GM18868 (cell line): ENCODE results near the gene BMP5.
"Not testable (repeated sequence)": the region's sequence is repeated elsewhere in the genome, so short reads cannot be mapped to it uniquely, and the experiment has no call there.

Source experiments
- ATAC-seq: cut with Tn5 transposase; IDR thresholded peaks from one replicate; pipeline ENCODE4 v1.9.1; 2021; ENCODE audit warnings: mild to moderate bottlenecking, moderate library complexity; ENCODE audit not compliant: unreplicated experiment

Gene BMP5

DNA sequence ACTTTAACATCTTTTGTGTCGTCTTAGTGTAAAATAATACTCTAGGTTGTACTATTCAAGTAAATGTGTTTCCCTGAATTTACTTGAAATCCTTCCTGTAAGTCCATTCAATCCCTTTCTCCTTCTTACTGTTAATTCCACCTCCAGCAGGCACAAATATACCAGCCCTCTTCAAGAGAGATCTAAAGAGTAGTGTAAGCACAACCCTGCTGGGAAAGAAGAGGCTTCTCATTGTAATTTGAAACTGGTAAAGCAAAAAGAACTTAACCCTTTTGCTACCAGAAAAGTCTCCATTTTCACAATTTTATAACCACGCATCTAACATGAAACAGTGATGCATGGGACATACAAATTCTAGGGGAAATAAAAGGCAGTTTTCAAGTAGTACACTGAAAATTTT lies at the start of gene BMP5:
BMP5 (minus strand) TSS at position 191 of the 400 bp plus-strand sequence. CDS start 725 bp downstream, outside the sequence.
- no peak for ATAC-seq

DNA sequence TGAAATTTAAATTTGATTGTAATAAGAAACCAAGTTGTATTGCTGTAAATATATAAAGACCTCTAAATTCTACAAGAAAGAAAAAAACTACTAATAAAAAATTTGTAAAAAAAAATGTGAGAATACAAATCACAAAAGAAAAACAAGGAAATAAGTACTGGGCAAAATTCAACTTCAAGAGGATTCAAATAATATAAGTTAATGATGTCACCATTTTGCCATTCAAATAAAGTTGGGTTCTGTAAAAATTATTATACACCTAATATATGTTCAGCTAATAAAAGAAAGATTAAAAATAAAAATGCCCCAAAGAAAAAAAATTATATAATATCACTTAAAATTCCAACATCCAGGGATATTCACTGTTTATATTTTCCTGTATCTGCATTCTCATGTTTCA lies 47.0 kb upstream of the BMP5 start:
- no peak for ATAC-seq

DNA sequence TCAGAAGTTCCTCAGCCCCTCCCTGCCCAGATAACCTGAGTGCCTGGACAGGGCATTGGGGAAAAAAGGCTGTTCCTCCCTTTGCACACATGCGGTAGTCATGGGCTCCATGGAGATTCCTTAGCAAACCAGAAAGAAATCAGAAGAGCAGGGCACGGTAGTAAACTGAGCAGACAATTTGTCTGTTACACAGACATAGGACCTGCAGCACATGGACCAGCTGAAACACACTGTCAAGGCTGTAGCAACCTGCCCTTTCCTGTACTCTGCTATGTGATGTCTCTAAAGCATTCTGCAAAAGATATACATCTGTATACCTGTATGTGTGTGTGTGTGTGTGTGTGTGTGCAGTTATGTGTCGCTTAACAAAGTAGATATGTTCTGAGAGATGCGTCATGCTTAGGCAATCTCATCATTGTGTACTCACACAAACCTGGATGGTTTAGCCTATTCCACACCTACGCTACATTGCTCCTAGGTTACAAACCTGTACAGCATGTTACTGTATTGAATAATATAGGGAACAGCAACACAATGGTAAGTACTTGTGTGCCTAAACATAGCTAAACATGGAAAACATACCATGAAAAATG lies 44.4 kb upstream of the BMP5 start:
- no peak for ATAC-seq

DNA sequence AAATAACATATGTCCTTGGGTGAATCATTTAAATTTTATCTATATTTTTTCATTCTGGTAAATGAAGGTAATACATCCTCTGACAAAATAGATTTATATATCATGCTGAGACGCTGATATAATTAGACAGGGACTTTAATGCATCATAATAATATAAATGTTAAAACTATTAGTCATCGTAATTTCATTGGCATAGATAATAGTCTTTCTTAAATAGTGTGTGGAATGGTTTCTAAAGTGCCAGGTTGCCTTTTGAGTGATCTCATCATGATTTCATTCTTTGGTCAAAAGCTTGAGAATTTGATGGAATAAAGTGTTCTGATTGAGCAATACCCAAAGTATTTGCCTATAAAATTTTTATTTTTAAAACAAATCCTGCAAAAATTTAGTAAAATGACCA lies 43.2 kb upstream of the BMP5 start:
- ATAC-seq, result no peak

DNA sequence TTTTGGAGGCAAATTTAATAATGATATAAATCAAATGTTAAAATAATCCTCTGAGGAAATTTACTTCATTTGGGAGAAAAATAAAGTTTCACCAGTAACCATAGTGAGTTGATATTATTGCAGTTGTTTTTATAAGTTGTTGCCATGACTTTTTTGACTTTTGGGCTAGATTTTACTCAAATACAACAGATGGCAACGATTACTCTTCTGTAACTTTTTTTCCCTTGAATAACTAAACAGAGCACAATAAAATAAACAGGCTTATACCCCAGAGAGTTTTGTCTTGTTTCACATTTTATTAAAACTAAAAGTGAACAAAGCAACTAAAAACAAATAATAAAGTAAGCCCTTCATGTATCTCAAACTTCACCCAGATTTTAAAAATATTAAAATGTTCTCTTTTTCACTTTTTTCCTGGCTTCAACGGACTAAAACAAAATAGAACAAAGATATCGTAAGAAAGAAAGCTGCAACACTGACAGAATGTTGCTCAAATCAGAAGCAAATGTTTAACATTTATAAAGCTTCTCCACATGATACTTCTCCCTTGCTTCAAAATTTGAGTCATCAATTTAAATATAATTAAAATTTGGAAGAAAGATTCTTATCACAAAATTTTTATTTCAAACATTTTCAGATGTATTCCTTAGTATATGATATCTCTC lies 42.5 kb upstream of the BMP5 start:
- ATAC-seq, result no peak

DNA sequence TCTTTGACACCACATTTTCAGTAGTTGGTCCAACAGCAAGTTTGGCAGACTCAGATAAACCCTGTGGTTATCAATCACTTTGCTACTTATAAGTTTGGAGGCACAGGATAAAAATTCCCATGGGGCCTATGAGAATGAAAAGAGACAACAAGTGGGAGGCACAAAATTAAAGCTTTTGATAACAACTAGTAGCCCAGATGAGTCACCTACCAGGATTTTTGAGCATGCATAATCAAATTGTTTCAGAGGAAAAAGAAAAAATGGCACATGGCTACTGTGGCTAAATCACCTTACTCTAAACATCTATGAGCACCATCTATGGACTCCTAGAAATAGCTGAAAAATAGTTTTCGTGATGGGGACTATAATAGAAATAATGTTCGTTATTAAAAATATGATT lies 40.8 kb upstream of the BMP5 start:
- ATAC-seq, result no peak

DNA sequence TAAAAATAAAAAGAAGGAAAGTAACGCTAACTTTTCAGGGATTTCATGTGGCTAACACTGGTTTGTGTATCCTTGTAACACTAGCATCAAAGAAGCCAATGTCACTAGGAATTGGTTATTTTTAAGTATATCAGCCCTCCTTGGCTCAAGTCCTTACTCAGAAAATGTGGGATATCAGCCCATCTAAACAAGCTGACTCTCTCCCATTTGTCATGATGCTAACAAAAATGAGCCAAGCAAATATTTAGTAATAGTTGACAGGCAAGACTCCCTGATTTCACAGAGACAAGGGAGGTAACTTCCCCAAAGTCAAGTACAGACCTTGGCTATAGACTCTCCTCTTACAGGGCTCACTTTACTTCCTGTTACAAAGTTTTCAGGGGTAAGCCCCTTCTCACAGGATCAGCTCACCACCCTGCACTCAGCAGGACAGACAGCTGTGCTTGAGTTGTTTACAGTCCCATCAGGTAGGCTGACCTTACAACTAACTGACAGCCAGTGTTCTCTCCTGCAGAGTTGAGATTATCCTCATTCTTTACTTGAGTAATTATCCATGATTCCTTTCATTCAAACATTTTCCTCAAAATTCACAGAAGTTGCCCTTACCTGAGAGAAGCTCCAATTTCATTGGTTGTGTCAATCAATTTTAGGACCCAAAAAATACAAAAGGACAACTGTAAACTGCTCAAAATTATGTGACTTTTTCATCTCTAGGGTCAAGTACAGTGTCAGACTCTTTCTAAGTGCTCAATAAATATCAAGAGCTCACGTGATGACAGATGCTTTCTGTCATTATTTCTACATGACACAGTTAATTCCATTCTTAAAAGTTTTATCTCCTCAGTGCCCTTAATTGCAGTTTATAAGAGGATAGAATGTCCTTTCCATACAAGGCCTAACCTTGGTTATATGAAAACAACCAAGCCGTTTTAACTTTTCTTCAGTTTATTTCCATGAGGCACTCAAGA lies 38.1 kb upstream of the BMP5 start:
- ATAC-seq, result peak; percentile 95

DNA sequence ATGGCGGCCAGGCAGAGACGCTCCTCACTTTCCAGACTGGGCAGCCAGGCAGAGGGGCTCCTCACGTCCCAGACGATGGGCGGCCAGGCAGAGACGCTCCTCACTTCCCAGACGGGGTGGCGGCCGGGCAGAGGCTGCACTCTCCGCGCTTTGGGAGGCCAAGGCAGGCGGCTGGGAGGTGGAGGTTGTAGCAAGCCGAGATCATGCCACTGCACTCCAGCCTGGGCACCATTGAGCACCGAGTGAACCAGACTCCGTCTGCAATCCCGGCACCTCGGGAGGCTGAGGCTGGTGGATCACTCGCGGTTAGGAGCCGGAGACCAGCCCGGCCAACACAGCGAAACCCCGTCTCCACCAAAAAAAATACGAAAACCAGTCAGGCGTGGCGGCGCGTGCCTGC lies 35.1 kb upstream of the BMP5 start:
- ATAC-seq, result not testable (repeated sequence)

DNA sequence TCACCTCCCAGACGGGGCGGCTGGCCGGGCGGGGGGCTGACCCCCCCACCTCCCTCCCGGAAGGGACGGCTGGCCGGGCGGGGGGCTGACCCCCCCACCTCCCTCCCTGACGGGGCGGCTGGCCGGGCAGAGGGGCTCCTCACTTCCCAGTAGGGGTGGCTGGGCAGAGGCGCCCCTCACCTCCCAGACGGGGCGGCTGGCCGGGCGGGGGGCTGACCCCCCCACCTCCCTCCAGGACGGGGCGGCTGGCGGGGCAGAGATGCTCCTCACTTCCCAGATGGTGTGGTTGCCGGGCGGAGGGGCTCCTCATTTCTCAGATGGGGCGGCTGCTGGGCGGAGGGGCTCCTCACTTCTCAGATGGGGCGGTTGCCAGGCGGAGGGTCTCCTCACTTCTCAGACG lies 34.5 kb upstream of the BMP5 start:
- not testable (repeated sequence) for ATAC-seq

DNA sequence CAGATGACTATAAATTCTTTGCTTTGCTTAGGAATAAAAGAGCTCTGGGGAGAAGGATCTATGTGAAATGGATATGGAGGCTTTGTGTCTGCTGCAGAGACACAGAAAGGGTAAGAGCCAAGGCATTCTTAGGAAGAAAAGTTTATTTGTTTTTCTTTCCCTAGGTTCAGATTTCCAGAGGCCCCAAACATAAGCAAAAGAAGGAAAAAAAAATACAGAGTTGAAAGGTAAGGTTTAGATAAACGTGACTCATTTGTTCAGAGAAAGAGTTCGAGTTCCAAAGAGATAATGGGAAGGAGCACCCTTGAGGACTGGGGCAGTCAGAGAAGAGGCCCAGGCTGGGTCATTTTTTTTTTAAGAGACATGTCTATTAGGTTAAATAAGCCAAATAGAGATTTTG lies 27.4 kb upstream of the BMP5 start:
- ATAC-seq, result no peak

DNA sequence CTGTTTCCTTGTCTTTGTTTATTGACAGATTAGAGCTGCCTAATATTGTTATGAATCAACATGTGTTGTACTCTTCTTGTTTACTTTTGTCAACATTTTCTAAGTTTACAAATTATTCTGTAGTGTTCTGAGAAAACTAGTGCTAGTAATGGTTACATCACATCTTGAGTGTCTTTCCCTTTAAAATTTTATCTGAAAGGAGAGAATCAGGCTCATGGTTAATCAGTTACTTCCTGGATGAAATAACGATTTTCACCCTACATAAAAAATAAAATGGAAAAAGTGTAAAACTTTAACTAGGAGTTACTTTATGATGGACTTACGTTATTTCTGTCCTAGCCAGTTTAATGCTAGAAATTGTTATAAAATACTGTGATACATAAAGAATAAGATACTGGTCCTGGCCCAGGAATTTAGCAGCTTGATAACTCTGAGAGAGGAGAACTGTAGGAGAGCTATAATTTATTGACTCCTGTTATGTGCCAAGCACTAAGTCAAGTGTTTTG lies 26.4 kb upstream of the BMP5 start:
- no peak for ATAC-seq

DNA sequence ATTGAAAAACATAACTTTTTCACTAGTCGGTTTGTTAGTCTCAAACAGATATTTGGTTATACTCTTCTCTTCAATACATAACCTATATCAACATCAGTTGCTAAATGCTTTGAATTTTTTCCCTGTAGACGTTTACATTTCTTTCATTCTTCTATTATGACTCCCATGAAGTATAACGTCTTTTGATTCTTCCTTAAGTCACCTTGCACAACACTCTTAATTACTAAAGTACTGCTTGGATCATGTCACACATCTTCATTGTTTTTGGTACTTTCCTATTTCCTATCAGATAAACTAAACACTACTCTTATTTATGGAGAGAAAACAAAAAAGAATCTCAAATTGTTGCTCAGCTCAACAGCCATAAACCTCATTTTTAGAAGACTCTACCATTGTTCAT lies 23.0 kb upstream of the BMP5 start:
- no peak for ATAC-seq

DNA sequence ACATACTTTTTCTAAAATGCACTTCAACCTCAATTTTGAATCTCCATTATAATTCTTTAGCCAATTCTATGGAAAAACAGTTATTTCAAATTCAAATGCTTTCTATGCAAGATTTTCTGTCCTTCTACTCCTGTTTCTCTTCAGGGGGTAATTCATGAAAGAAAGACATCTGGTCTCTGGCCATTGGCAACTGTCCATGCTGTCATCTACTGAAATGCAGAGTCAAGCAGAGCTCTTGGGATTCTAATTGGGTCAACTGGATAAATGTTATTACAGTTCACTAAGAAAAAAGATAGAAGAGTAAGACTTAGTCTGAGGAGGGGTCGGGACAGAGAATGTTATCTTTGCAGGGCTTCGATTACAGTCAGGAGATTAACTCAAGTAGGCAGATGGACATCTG lies 22.0 kb upstream of the BMP5 start:
- ATAC-seq, result no peak

DNA sequence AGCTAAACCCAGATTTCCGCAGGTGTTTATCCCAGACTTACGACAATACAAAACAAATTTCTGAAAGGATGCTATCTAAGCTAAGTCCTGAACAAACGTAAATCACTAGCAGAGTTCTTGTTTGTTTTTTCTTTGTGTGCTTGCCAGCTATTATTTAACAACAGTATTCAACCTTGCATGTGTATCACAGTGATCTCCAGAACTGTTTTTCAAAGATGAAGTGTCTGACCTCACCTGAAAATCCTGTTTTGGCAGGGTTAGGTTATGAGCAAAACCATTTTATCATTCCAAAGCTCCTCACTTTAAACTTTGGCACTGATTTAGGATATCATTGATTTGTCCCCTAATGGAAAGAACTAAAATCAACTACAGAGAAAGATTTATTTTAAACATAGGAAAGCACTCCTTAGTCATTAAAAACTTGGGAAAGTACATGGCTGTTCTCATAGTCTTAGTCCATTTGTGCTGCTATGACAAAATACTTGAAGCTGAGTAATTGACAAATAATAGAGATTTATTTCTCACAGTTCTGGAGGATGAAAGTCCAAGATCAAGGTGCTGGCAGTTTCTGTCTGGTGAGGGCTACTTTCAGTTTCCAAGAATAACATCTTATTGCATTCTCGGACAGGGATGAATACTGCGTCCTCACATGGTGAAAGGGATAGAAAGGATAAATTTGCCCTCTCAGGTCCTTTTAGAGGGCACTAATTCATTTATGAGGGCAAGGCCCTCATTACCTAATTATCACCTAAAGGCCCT lies 20.8 kb upstream of the BMP5 start:
- ATAC-seq, result no peak

DNA sequence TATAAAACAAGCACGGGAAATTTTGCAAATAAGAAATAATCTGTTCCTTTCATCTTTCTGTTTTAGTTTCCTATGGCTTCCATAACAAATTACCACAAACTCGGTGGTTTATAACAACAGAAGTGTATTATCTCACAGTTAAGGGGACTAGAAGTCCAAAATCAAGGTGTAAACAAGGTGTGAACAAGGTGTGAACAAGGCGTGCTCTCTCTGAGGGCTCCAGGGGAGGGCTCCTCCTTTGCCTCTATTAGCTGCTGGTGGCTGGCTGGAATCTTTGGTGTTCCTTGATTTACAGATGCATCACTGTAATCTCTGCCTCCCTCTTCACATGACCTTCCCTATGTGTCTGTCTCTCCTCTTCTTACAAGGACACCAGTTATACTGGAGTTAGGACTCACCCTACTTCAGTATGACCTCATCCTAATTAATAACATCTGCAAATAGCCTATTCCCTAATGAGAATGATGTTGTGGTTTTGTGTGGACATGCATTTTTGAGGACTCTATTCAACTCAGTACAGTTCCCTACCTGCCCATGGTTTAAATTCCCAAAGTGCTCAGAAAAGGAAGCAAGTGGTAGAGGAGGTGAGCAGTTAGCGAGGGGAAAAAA lies 17.5 kb upstream of the BMP5 start:
- ATAC-seq, result no peak

DNA sequence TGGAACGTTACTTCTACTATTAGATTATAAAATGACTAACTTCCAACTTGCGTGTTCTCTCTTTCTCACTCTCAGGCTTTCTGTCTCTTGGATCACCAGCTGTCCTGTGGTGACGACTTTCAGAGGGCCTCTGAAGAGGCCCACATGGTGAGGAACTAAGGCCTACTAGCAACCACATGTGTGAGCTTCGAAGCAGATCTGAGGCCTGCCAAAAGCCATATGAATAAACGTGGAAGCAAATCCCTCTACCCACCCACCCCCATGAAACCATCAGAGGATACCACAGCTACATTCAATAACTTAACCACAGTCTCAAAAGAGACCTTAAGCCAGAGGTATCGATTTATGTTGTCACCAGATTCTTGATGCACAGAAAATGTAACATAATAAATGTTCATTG lies 13.5 kb upstream of the BMP5 start:
- ATAC-seq, result peak; percentile 38

DNA sequence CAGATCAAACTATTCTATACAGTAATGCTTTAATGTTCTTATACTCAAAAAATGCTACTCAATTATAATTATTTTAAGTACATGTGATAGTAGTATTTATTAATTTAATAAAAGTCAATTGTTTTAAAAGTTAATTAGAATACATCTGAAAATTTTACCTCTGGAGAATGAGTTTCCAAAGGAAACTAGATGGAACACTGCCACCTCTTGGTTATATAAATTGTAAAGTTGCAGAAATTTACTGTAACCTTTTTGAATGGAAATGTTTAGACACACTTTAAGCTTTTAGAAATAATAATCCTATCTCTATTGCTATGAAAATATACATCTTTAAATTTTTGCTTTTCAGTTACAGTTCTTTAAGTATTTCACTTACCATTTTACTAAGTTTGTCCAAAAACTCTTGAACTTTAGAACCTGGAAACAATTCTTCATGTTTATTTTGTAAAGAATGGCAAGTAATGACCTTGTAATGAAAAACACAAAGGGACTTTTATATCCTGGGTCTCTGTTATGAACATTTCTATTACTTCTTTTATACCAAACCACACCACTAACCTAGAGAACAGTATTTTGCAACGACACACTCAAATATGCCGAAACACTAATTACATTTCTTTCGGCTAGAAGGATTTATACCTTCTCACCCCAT lies 10.9 kb upstream of the BMP5 start:
- no peak for ATAC-seq

DNA sequence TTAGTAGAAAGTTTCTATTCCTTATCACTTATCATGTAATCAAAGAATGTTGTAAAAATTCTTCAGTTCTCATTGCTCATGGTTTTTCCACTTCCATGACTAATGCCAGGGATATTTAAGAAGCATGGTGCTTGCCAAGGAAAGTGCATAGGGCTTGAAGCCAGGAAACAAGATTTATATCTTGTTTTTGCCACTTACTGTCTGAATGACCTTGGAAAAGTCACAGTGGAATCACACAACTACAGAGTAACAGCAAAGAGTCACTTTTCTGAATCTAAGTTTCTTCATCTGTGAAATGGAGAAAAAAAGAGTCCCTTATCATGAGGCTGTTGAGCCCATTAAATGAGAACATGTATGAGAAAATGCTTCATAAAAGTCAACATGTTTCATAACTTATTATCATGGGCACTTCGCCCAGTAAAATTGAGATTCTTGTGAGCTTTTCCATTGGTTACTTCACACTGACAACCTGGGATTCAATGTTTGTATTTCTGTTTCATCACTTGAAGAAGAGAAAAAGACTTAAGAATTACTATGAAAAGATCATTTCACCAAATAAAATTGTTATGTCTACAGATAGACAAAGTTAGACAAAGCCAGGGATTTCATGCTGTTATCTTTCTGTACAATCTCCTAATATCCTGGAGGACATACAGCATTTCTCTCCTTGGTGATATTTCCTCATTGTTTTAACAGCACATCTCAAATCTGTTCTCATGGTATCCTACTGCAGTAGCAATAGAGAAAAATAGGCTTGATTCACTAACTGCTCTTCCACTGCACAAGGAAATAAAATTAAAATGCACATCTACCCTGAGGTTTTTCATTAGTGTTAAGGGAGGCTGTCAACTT lies 7.6 kb upstream of the BMP5 start:
- no peak for ATAC-seq

DNA sequence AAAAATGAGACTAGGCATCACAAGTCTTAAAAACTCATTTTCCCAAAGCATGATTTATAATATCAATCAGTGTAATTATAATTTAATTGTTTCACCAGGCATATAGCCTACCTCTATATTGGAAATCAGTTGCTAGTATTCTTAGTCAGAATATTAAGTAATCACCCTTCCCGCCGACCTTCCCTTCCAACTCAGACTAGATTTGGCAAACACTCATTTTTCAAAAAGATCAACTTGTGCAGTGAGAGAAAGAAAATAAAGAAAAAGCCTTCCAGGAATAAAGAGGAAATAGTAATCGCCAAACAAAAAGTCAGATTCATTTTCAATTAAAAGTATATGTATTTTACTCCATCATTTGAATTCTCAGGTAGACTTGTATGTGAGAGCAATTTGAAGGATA lies 1.9 kb upstream of the BMP5 start:
- ATAC-seq, result no peak
